Neutrophil (primary cell): ENCODE results near the gene MAPT.

Source experiments
- H3K27ac ChIP-seq: fragments of 200-600 bp; sonication (generic); 2 replicates; pipeline ENCODE4 v1.5.1; 2016; ENCODE audit warnings: mild to moderate bottlenecking, moderate library complexity
- H3K27me3 ChIP-seq: fragments of 200-600 bp; sonication (generic); 2 replicates; pipeline ENCODE4 v1.6.0; 2016; ENCODE audit warnings: mild to moderate bottlenecking
- H3K36me3 ChIP-seq: fragments of 200-600 bp; sonication (generic); 2 replicates; pipeline ENCODE4 v1.5.1; 2017
- H3K4me1 ChIP-seq, 2 experiments: fragments of 200-600 bp in 1 of 2; sonication (generic) in 1 of 2; 1 replicate in 1 of 2; 2 replicates in 1 of 2; pipeline versions ENCODE4 v1.5.1 to v1.6.1; 2013 to 2016; ENCODE audit warnings: low read depth in 1 of 2, low read length in 1 of 2, mild to moderate bottlenecking in 1 of 2, moderate library complexity in 1 of 2; ENCODE audit not compliant: control insufficient read depth in 1 of 2, insufficient read depth in 1 of 2
- H3K4me3 ChIP-seq, 2 experiments: fragments of 200-600 bp in 1 of 2; sonication (generic) in 1 of 2; 1 replicate in 1 of 2; 2 replicates in 1 of 2; pipeline ENCODE4 v1.5.1; 2013 to 2016; ENCODE audit warnings: low read depth in 1 of 2, low read length in 1 of 2, mild to moderate bottlenecking in 1 of 2, moderate library complexity in 1 of 2
- H3K9me3 ChIP-seq: fragments of 200-600 bp; sonication (generic); 2 replicates; pipeline ENCODE4 v1.5.1; 2016
- TF ChIP-seq, protein P1 (sequence below): fragments of 200-600 bp; sonication (generic); IDR thresholded peaks from 2 replicates; pipeline ENCODE4 v1.5.1; 2016; ENCODE audit warnings: antibody characterized with exemption

The MAPT gene

DNA sequence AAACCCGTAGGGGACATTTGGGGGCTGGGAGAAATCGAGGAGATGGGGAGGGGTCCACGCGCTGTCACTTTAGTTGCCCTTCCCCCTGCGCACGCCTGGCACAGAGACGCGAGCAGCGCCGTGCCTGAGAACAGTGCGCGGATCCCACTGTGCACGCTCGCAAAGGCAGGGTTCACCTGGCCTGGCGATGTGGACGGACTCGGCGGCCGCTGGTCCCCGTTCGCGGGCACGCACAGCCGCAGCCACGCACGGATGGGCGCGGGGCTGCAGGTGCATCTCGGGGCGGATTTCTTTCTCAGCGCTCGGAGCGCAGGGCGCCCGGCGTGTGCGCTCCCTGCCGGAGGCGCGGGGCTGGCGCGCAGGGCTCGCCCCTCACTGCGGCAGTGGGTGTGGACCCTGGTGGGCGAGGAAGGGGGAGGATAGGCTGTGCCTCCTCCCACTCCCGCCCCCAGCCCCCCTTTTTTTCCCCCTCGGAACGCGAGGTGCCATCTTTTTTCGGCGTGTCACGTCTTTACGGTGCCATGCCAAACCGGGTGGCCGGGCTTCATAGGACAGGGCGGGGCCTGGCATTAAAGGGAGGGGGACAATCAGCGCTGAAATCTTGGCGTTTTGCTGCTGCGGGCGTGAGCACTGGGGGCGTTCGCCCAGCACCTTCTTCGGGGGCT, 1.1 kb downstream of the MAPT start:
- H3K27ac ChIP-seq: no peak overlapping the region
- H3K27me3 ChIP-seq: peaks cover 100% of the 10 kb centered on the region
- no peaks in the 10 kb centered on the region for H3K9me3 ChIP-seq
- peaks cover 18% of the 10 kb centered on the region in 2 experiments for H3K4me1 ChIP-seq
- no peaks in the 10 kb centered on the region for H3K36me3 ChIP-seq
- TF ChIP-seq, protein P1, sequence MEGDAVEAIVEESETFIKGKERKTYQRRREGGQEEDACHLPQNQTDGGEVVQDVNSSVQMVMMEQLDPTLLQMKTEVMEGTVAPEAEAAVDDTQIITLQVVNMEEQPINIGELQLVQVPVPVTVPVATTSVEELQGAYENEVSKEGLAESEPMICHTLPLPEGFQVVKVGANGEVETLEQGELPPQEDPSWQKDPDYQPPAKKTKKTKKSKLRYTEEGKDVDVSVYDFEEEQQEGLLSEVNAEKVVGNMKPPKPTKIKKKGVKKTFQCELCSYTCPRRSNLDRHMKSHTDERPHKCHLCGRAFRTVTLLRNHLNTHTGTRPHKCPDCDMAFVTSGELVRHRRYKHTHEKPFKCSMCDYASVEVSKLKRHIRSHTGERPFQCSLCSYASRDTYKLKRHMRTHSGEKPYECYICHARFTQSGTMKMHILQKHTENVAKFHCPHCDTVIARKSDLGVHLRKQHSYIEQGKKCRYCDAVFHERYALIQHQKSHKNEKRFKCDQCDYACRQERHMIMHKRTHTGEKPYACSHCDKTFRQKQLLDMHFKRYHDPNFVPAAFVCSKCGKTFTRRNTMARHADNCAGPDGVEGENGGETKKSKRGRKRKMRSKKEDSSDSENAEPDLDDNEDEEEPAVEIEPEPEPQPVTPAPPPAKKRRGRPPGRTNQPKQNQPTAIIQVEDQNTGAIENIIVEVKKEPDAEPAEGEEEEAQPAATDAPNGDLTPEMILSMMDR: no peak
- H3K4me3 ChIP-seq: peak overlapping the region in 1 of 2 experiments; percentile 58

GRCh38 chr17:45895969-45896785, 1.8 kb downstream of the MAPT start:
- TF ChIP-seq, protein P1: no peak
- no peaks in the 10 kb centered on the region for H3K9me3 ChIP-seq
- H3K27me3 ChIP-seq: peaks cover 100% of the 10 kb centered on the region
- H3K27ac ChIP-seq: no peak overlapping the region
- H3K36me3 ChIP-seq: no peaks in the 10 kb centered on the region
- peaks cover 18% of the 10 kb centered on the region in 2 experiments for H3K4me1 ChIP-seq
- H3K4me3 ChIP-seq: no peak overlapping the region

DNA sequence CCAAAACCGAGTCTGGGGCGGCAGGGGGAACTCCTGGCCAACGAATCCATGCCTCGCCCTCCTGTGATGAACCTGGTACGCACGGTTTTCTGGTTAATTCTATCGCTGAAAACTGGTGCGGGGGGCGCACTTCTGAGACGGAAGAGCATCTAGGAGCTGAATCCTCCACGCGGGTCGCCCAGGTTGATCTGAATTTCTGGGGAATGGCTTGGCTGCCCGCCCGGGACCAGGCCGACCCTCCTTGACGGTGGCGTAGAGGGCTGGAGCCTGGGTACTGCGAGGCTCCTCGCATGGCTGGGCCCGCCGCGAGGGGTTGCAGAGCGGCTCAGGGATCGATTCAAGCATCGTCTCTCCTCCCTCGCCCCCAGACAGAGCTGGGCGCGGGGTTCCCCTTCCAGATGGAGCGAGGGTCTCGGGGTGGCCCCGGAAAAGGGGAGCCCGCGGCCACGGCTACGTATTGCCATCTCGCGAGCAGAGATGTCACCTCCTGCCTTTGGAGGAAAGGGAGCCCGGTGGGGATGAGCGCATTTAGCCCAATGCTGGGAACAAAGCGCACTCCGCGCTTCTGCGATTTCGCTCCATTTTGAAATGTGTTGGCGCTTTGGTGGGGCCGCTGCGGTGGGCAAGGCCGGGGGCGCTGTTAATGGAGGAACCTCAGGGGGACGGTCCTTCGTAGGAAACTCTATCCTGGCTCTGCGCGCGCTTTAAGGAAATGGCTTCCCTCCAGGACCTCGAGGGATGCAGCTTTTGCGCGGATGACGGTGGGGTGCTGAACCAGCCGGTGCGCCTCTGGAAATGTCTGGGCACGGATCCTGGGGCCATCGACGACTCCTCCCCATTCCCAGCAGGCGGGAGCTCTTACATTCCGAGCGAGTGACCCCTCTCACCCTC, 2.7 kb downstream of the MAPT start:
- Histone ChIP-seq H3K36me3 (no peaks in the 10 kb centered on the region), H3K27me3 (peaks cover 93% of the 10 kb centered on the region), H3K4me1 (peaks cover 18% of the 10 kb centered on the region in 2 experiments), H3K27ac (no peak overlapping the region), H3K4me3 (no peak overlapping the region), H3K9me3 (no peaks in the 10 kb centered on the region)
- TF ChIP-seq, protein P1: no peak

DNA sequence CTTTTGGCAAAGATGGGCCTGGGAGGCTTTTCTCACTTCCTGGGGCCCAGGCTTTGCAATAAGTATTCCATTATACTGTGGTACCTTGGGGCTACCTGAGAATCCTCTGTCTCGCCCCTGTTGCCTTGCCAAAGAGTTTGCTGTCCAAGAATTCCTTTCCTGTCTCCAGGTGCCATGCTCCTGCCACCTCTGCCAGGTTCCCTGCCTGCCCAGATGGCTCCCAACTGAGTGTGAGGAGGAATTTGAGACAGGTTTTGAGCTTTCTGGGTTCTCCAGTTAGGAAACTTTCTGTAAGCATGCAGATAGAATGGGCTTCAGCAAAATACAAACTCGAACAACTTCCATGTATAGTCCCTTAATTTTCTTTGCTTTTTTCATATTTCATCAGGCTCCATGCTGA, 5.8 kb downstream of the MAPT start:
- no peak overlapping the region for H3K4me3 ChIP-seq
- H3K9me3 ChIP-seq: no peaks in the 10 kb centered on the region
- H3K27ac ChIP-seq: no peak overlapping the region
- TF ChIP-seq, protein P1: no peak
- no peaks in the 10 kb centered on the region for H3K36me3 ChIP-seq
- peaks cover 4% of the 10 kb centered on the region in 2 experiments for H3K4me1 ChIP-seq
- H3K27me3 ChIP-seq: peaks cover 84% of the 10 kb centered on the region

DNA sequence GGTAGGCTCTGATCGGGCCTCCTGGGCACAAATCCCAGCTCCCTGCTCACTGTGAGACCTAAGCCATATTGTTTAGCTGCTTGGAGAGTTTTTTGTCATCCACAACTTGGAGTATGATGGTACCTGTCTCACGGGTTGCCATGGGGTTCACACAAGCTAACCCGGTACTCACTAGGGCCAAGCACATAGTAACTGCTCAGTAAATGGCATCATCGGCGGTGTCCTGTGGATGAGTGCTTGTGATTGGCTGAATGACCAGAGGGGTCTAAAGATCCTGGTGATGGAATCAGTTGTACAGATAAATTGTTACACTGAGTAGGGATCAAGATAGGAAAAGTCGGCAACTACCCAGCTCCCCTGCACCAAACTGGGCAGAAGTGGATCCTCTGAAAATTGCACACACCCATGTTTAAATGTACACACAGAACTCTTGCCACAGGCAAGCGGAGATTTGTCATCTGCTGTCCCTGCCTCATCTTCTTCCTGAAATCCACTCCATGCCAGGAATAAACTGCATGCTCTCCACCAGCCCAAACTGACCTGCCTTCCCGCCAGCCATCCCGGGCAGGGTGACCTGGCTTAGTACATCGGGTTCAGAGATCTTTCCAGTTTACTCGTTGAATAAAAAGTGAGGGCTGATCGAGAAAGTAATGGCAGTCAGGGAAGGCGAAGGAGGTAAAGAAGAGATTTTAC, 6.5 kb downstream of the MAPT start:
- H3K27me3 ChIP-seq: peaks cover 83% of the 10 kb centered on the region

More for the DNA sequence above, 6.5 kb downstream of the MAPT start:
- Histone ChIP-seq H3K36me3 (no peaks in the 10 kb centered on the region), H3K4me3 (no peak overlapping the region), H3K27ac (no peak overlapping the region), H3K9me3 (no peaks in the 10 kb centered on the region), H3K4me1 (no peaks in the 10 kb centered on the region)
- TF ChIP-seq, protein P1: no peak
